D721Med (cell line): ENCODE results near the gene BPIFB6.

Experiments used
- DNase-seq: peaks from one replicate; pipeline ENCODE4 v3.0.0; 2011; ENCODE audit warnings: low spot score; ENCODE audit not compliant: insufficient read length
- FAIRE-seq: peaks from 2 replicates; lab custom pipeline; 2011; peaks lifted over from hg19 to GRCh38; lab: Jason Lieb, UNC
- CTCF ChIP-seq: IDR thresholded peaks from 2 replicates; pipeline ENCODE4 v1.5.1; 2012; ENCODE audit warnings: mild to moderate bottlenecking, control low read depth; ENCODE audit not compliant: insufficient read depth; ENCODE audit errors: missing control alignments

BPIFB6 gene

GRCh38 chr20:33024243-33024560 lies 7.2 kb upstream of the BPIFB6 start:
- no peak for FAIRE-seq
- DNase-seq = no peak
- no peak for TF ChIP-seq CTCF

- TF ChIP-seq CTCF = no peak
- DNase-seq (no peak), FAIRE-seq (no peak)
These were observed 6.7 kb upstream of the BPIFB6 start for GRCh38 chr20:33024609-33025317.

GRCh38 chr20:33025318-33025876 lies 6.1 kb upstream of the BPIFB6 start:
- no peak for TF ChIP-seq CTCF

GRCh38 chr20:33026072-33026778 lies 5.2 kb upstream of the BPIFB6 start:
- no peak for TF ChIP-seq CTCF
- DNase-seq (no peak), FAIRE-seq (no peak)

More at GRCh38 chr20:33025318-33025876, 6.1 kb upstream of the BPIFB6 start:
- FAIRE-seq (no peak), DNase-seq (no peak)

GRCh38 chr20:33026779-33027759 lies 4.4 kb upstream of the BPIFB6 start:
- FAIRE-seq = no peak
- DNase-seq = no peak
- TF ChIP-seq CTCF = no peak

GRCh38 chr20:33027769-33028751 lies 3.4 kb upstream of the BPIFB6 start:
- no peak for TF ChIP-seq CTCF
- no peak for DNase-seq
- FAIRE-seq = no peak
